ENCODE measurements around the gene LRRC43. TPM values are rescaled to one million over a fixed set of nuclear protein-coding genes. Genes with fewer than 3 reads are reported as not detected.

LRRC43 gene
- total and polyA plus RNA-seq, 2 donors (not counting 1 experiment from before 2014, with no cell fraction given) = 0.61 to 3.6 TPM

- H3K79me2 ChIP-seq (ENCODE audit: control insufficient read depth, insufficient read depth, low read length) = no peaks in the 10 kb centered on the region
- H3K4me1 ChIP-seq (ENCODE audit: control insufficient read depth, extremely low read depth, insufficient read depth, low read length) = peaks cover 5% of the 10 kb centered on the region
- no peak overlapping the region for H3K9ac ChIP-seq (ENCODE audit: insufficient read depth, low read length)
- H4K20me1 ChIP-seq (ENCODE audit: control insufficient read depth, extremely low read depth, insufficient read depth, low read length) = no peaks in the 10 kb centered on the region
- H3K27me3 ChIP-seq (ENCODE audit: control insufficient read depth, insufficient read depth, low read length) = no peaks in the 10 kb centered on the region
- no peak overlapping the region for H3K27ac ChIP-seq (ENCODE audit: insufficient read depth, low read length)
- DNase-seq (ENCODE audit: low read depth in 2 of 2) = no peak
- H2AFZ ChIP-seq (ENCODE audit: low read length) = no peak overlapping the region
- no peaks in the 10 kb centered on the region for H3K9me3 ChIP-seq (ENCODE audit: control insufficient read depth, insufficient read depth, low read depth, low read length)
- H3K4me2 ChIP-seq (ENCODE audit: extremely low read depth, insufficient read depth, low read length) = no peak overlapping the region
- TF ChIP-seq CTCF (conservative IDR thresholded peaks at IDR 0.05 in 1 of 2, IDR thresholded peaks at IDR 0.05 in 1 of 2; ENCODE audit: low read depth in 1 of 2, low read length in 2 of 2) = no peak
- TF ChIP-seq EZH2 (IDR thresholded peaks at IDR 0.05; ENCODE audit: low read length, missing control alignments) = no peak
- no peak overlapping the region for H3K4me3 ChIP-seq (replicated peaks in 1 of 4; ENCODE audit: control extremely low read depth in 1 of 4, insufficient read depth in 1 of 4, low read depth in 3 of 4, low read length in 4 of 4)
- peaks cover 8% of the 10 kb centered on the region for H3K36me3 ChIP-seq (ENCODE audit: control insufficient read depth, insufficient read depth, low read length)
Measured at GRCh38 chr12:122144885-122145284, 38.0 kb upstream of the LRRC43 start.

- peaks cover 5% of the 10 kb centered on the region for H3K4me1 ChIP-seq (ENCODE audit: control insufficient read depth, extremely low read depth, insufficient read depth, low read length)
- no peak overlapping the region for H3K4me2 ChIP-seq (ENCODE audit: extremely low read depth, insufficient read depth, low read length)
- peaks cover 8% of the 10 kb centered on the region for H3K36me3 ChIP-seq (ENCODE audit: control insufficient read depth, insufficient read depth, low read length)
- TF ChIP-seq CTCF (conservative IDR thresholded peaks at IDR 0.05 in 1 of 2, IDR thresholded peaks at IDR 0.05 in 1 of 2; ENCODE audit: low read depth in 1 of 2, low read length in 2 of 2) (no peak), EZH2 (IDR thresholded peaks at IDR 0.05; ENCODE audit: low read length, missing control alignments) (no peak)
- no peaks in the 10 kb centered on the region for H3K27me3 ChIP-seq (ENCODE audit: control insufficient read depth, insufficient read depth, low read length)
- no peak overlapping the region for H3K27ac ChIP-seq (ENCODE audit: insufficient read depth, low read length)
- H4K20me1 ChIP-seq (ENCODE audit: control insufficient read depth, extremely low read depth, insufficient read depth, low read length) = no peaks in the 10 kb centered on the region
- no peak for DNase-seq (ENCODE audit: low read depth in 2 of 2)
- no peaks in the 10 kb centered on the region for H3K79me2 ChIP-seq (ENCODE audit: control insufficient read depth, insufficient read depth, low read length)
- no peaks in the 10 kb centered on the region for H3K9me3 ChIP-seq (ENCODE audit: control insufficient read depth, insufficient read depth, low read depth, low read length)
- no peak overlapping the region for H3K9ac ChIP-seq (ENCODE audit: insufficient read depth, low read length)
- no peak overlapping the region for H2AFZ ChIP-seq (ENCODE audit: low read length)
- no peak overlapping the region for H3K4me3 ChIP-seq (replicated peaks in 1 of 4; ENCODE audit: control extremely low read depth in 1 of 4, insufficient read depth in 1 of 4, low read depth in 3 of 4, low read length in 4 of 4)
Measured at GRCh38 chr12:122145505-122146330, 37.2 kb upstream of the LRRC43 start.

GRCh38 chr12:122147514-122148290, 35.2 kb upstream of the LRRC43 start:
- H4K20me1 ChIP-seq (ENCODE audit: control insufficient read depth, extremely low read depth, insufficient read depth, low read length) = no peaks in the 10 kb centered on the region
- no peak for TF ChIP-seq CTCF (conservative IDR thresholded peaks at IDR 0.05 in 1 of 2, IDR thresholded peaks at IDR 0.05 in 1 of 2; ENCODE audit: low read depth in 1 of 2, low read length in 2 of 2)
- TF ChIP-seq EZH2 (IDR thresholded peaks at IDR 0.05; ENCODE audit: low read length, missing control alignments) = no peak
- H3K27ac ChIP-seq (ENCODE audit: insufficient read depth, low read length) = no peak overlapping the region
- H3K4me1 ChIP-seq (ENCODE audit: control insufficient read depth, extremely low read depth, insufficient read depth, low read length) = peaks cover 5% of the 10 kb centered on the region
- H3K79me2 ChIP-seq (ENCODE audit: control insufficient read depth, insufficient read depth, low read length) = no peaks in the 10 kb centered on the region
- no peak overlapping the region for H3K4me3 ChIP-seq (replicated peaks in 1 of 4; ENCODE audit: control extremely low read depth in 1 of 4, insufficient read depth in 1 of 4, low read depth in 3 of 4, low read length in 4 of 4)
- H3K36me3 ChIP-seq (ENCODE audit: control insufficient read depth, insufficient read depth, low read length) = no peaks in the 10 kb centered on the region
- H3K27me3 ChIP-seq (ENCODE audit: control insufficient read depth, insufficient read depth, low read length) = no peaks in the 10 kb centered on the region
- no peak overlapping the region for H3K4me2 ChIP-seq (ENCODE audit: extremely low read depth, insufficient read depth, low read length)
- DNase-seq (ENCODE audit: low read depth in 2 of 2) = no peak
- H2AFZ ChIP-seq (ENCODE audit: low read length) = no peak overlapping the region
- H3K9ac ChIP-seq (ENCODE audit: insufficient read depth, low read length) = no peak overlapping the region
- no peaks in the 10 kb centered on the region for H3K9me3 ChIP-seq (ENCODE audit: control insufficient read depth, insufficient read depth, low read depth, low read length)
